Right ventricle myocardium inferior (tissue), 1 donor: Measurements from ENCODE around the gene TTC23L. TPM values are rescaled to one million over a fixed set of nuclear protein-coding genes. Genes with fewer than 3 reads are reported as not detected.

Source experiments
- ATAC-seq: fragments of 200-7000 bp; cut with Tn5 transposase; one replicate; pipeline ENCODE4 v1.9.1; 2020; ENCODE audit warnings: mild to moderate bottlenecking, moderate library complexity
- DNase-seq: peaks from one replicate; pipeline ENCODE4 v3.0.0; 2021; ENCODE audit errors: missing footprints
- intact Hi-C: fragments of 100-400 bp; cut with DNase I; formaldehyde crosslinking; loops from one replicate; pipeline ENCODE4 v1.11.0; 2022
- total RNA-seq: library from RNA; stranded (reverse); fragmentation: NEBNext Ultra II Directional; extraction: Animal tissue kit (Norgen Biotek cat#: 25700); gene quantifications from one replicate; pipeline ENCODE4 v1.2.1, GENCODE V29; 2021
- donor health status: DM: no; HTN: yes; CAD: no; lungs with severe emphysema.

TTC23L gene
- total RNA-seq, 1 donor from 2014 or later, result not detected

DNA sequence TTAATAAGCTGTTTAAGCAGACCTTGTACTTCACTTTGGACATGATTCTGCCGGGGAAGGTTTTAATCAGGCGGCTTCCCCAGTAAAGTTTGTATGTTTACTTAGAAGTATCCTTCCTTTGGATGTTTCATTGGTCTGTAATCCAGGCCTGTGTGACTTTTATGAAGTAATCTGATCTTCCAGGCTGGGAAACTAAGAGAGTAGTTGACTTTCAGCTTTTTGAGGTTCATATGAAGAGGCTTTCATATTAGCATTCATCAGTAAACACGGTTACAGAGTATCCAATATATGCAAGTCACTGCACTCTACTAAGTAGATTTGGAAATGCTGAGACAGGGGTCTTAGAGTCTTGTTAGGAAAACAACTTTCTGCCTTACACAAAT is 91.5 kb downstream of the TTC23L start:
- DNase-seq (no peak), ATAC-seq (no peak)
- intact Hi-C loops, result no loop called here

DNA sequence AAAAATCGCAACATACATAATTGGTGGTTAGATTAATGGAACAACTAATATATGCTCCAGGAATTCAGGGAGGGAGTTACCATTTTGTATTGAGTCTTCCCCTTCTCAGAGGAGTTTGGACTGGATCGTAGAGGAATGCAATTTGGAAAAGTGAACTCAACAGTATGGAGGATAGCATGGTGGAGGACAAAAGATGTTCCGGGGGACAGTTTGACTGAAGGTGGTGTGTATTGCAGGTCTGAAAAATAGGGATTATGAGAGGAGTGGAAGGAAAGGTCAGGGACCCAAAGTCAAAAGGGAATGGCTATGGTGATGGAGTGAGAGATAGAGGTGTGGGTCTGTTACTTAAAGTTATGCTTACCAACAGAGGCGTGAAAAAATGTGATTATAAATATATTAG is 91.9 kb downstream of the TTC23L start:
- intact Hi-C loops, result no loop called here
- ATAC-seq, result no peak
- DNase-seq, result no peak

DNA sequence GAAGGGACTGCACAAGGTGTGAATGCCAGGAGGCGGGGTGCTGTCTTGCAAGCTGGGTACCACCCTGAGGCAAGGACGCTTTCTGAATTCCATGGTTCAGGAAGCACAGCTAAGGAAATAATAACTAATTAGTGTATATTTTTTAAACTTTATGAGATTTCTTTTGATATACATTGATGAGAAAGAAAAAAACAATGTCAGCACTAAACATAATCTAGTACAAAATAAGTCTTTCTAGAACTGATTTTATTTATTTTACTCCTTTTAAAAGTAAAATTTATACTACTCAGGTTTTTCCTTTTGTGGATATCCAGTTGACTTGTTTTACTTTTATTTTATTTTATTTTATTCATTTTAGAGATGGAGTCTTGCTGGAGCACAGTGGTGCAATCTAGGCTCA is 94.0 kb downstream of the TTC23L start:
- no peak for DNase-seq
- intact Hi-C loops, result no loop called here
- ATAC-seq, result no peak

DNA sequence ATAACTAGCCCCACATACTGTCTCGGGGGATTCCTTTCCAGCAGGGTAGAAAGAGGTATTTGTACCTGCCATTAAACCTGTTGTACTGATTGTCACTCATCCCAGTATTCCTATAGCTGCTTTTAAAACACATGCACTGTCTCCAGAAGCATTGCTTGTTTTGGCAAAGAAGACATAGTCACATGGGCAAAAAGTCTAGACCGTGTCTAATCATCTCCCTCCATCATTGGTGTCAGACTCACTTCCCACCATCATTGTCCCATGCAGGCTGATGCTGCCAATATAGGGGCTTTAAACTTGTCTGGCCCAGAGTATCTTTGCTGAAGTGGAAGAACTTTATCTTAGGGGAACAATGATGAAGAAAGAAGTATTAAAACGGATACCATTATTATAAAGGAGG is 103.0 kb downstream of the TTC23L start:
- no peak for ATAC-seq
- intact Hi-C loops, result no loop called here
- no peak for DNase-seq

DNA sequence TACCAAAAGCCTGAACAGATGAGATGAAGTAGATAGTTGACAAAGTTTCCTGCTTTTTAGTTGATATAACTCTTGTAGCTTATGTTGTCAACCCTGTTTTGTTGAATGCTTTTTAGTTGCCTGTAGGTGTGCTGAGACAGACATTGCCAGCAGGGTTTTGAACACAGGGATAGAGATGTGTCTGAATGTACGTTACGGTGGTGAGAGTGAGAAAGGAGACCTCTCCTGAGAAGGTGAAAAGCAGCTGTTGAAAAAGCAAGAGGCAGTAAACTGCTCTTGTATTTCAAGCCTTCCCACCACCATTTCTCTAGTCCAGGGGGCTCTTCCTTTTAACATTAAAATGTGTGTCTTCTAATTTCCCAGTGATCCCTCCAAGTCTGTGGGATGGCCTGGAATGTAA is 105.1 kb downstream of the TTC23L start:
- no peak for ATAC-seq
- DNase-seq, result no peak
- intact Hi-C loops, result no loop called here

DNA sequence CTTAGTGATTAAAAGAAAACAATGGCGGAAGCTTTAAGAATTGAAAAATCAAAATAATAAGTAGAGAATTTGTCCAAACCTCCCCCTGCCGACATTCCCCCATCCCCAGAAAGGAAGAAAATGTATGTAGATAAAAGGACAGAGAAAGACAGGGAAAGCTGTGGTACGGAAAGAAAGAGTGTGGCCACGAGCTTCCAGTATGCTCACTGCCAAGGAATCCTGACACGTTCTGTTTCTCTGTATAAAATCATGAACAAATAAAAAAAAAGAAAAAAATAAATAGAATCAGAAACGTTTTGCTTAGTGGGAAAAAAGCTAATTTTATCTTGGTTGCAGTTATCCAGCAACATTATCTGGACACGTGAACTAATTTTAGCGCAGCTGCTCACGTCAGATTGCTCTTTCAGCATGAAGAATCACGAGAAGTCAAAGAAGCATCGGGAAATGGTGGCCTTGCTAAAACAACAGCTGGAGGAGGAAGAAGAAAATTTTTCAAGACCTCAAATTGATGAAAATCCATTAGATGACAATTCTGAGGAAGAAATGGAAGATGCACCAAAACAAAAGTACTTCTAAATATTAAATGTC is 105.6 kb downstream of the TTC23L start:
- intact Hi-C loops, result no loop called here
- ATAC-seq (no peak), DNase-seq (no peak)

Other genes starting within 250 kb of the TTC23L start
- 6.7 TPM for gene RAI14, start 182.8 kb upstream of the TTC23L start, total RNA-seq
- gene RAD1, start 76.3 kb downstream of the TTC23L start, total RNA-seq, result 22.7 TPM
- gene BRIX1, start 76.5 kb downstream of the TTC23L start, total RNA-seq, result 10.3 TPM
- 55.5 TPM for gene DNAJC21, start 90.4 kb downstream of the TTC23L start, total RNA-seq
- gene AGXT2, start 208.8 kb downstream of the TTC23L start, total RNA-seq, result not detected